Endothelial cell (in vitro differentiated cells): ENCODE results near the gene SPRED2. TPM values are rescaled to one million over a fixed set of nuclear protein-coding genes. Genes with fewer than 3 reads are reported as not detected.

Source experiments
- DNase-seq: peaks from one replicate; pipeline ENCODE4 v3.0.0; 2021; ENCODE audit warnings: low spot score
- H3K27ac Mint-ChIP-seq: one replicate; pipeline ENCODE4 v1.8.0; 2021; ENCODE audit warnings: mixed read lengths, inconsistent platforms; ENCODE audit not compliant: unreplicated experiment
- H3K27me3 Mint-ChIP-seq: one replicate; pipeline ENCODE4 v1.8.0; 2021; ENCODE audit warnings: mild to moderate bottlenecking, moderate library complexity, mixed read lengths, inconsistent platforms; ENCODE audit not compliant: unreplicated experiment
- H3K36me3 Mint-ChIP-seq: one replicate; pipeline ENCODE4 v1.8.0; 2021; ENCODE audit warnings: mild to moderate bottlenecking, low read depth, mixed read lengths, inconsistent platforms; ENCODE audit not compliant: unreplicated experiment
- H3K4me1 Mint-ChIP-seq: one replicate; pipeline ENCODE4 v1.8.0; 2021; ENCODE audit warnings: mild to moderate bottlenecking, mixed read lengths, inconsistent platforms; ENCODE audit not compliant: unreplicated experiment
- H3K4me3 Mint-ChIP-seq: one replicate; pipeline ENCODE4 v1.8.0; 2021; ENCODE audit warnings: mild to moderate bottlenecking, mixed read lengths, inconsistent platforms; ENCODE audit not compliant: unreplicated experiment
- H3K9me3 Mint-ChIP-seq: one replicate; pipeline ENCODE4 v1.8.0; 2021; ENCODE audit warnings: mixed read lengths, inconsistent platforms; ENCODE audit not compliant: unreplicated experiment
- CTCF ChIP-seq: fragments of 200-600 bp; sonication (generic); IDR thresholded peaks from one replicate; pipeline ENCODE4 v1.5.0; 2021; ENCODE audit warnings: antibody characterized with exemption; ENCODE audit not compliant: unreplicated experiment
- total RNA-seq: library from RNA; stranded (reverse); fragmentation: NEBNext Ultra II Directional; extraction: Animal tissue kit (Norgen Biotek cat#: 25700); gene quantifications from one replicate; pipeline ENCODE4 v1.2.1, GENCODE V29; 2021; ENCODE audit not compliant: unreplicated experiment

The SPRED2 gene
- total RNA-seq, 1 donor from 2014 or later = 17.6 TPM

- no peaks in the 10 kb centered on the region for H3K9me3 Mint-ChIP-seq
Observed at GRCh38 chr2:65437392-65438135, 5.2 kb upstream of the SPRED2 start.

GRCh38 chr2:65436824-65437221, 4.4 kb upstream of the SPRED2 start:
- peaks cover 13% of the 10 kb centered on the region for H3K4me1 Mint-ChIP-seq

More at GRCh38 chr2:65437392-65438135, 5.2 kb upstream of the SPRED2 start:
- no peak for DNase-seq
- H3K4me1 Mint-ChIP-seq = peaks cover 13% of the 10 kb centered on the region
- H3K27me3 Mint-ChIP-seq = peaks cover 24% of the 10 kb centered on the region
- no peak for TF ChIP-seq CTCF
- peak overlapping the region; percentile 97 for H3K4me3 Mint-ChIP-seq
- no peaks in the 10 kb centered on the region for H3K36me3 Mint-ChIP-seq
- no peak overlapping the region for H3K27ac Mint-ChIP-seq

GRCh38 chr2:65436169-65436823, 3.9 kb upstream of the SPRED2 start:
- TF ChIP-seq CTCF = no peak
- Mint-ChIP-seq H3K4me1 (peaks cover 13% of the 10 kb centered on the region), H3K9me3 (no peaks in the 10 kb centered on the region)

More at GRCh38 chr2:65436824-65437221, 4.4 kb upstream of the SPRED2 start:
- Mint-ChIP-seq H3K27me3 (peaks cover 24% of the 10 kb centered on the region), H3K36me3 (no peaks in the 10 kb centered on the region), H3K27ac (peak overlapping the region; percentile 44), H3K9me3 (no peaks in the 10 kb centered on the region), H3K4me3 (peak overlapping the region; percentile 97)
- no peak for DNase-seq
- TF ChIP-seq CTCF = no peak

DNA sequence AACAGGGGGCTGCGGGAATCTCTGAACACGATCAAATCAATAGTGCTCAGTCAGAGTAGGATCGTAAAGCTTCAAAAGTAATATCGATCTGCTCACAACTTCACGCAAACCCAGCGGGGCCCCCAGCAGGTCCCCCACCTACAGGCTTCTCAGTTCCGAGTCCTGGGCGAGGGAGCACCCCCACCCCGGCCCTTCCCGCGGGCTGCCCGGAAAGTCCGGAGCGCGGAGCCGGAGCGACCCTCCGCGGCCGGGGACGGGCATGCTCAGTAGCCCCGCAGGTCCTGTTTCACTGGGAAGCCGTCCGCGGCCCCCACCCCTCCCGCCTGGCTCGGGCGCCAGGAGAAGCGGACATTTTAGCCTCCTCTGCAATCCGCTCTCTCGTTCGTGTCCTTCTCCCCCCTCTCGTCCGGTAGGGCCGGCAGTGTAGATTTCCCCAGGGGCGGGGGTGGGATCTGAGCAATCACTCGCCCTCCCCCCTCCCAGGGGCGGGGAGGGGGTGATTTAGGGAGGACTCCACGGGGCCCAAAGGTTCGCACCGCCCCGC, 3.3 kb upstream of the SPRED2 start:
- peaks cover 23% of the 10 kb centered on the region for H3K27me3 Mint-ChIP-seq
- TF ChIP-seq CTCF = no peak
- peak; percentile 88 for DNase-seq
- H3K4me3 Mint-ChIP-seq = peak overlapping the region; percentile 86
- no peaks in the 10 kb centered on the region for H3K9me3 Mint-ChIP-seq
- no peaks in the 10 kb centered on the region for H3K36me3 Mint-ChIP-seq
- peaks cover 13% of the 10 kb centered on the region for H3K4me1 Mint-ChIP-seq
- H3K27ac Mint-ChIP-seq = no peak overlapping the region

More at GRCh38 chr2:65436169-65436823, 3.9 kb upstream of the SPRED2 start:
- Mint-ChIP-seq H3K4me3 (peak overlapping the region; percentile 97), H3K36me3 (no peaks in the 10 kb centered on the region), H3K27me3 (peaks cover 23% of the 10 kb centered on the region), H3K27ac (peak overlapping the region; percentile 88)
- peak; percentile 46 for DNase-seq
